HG03378 (cell line): Measurements from ENCODE around the gene BPIFB2.

Source experiments
- ATAC-seq: cut with Tn5 transposase; IDR thresholded peaks from one replicate; pipeline ENCODE4 v1.9.1; 2021; ENCODE audit warnings: mild to moderate bottlenecking, moderate library complexity; ENCODE audit not compliant: unreplicated experiment

Gene BPIFB2

GRCh38 chr20:33005908-33006775 is 1.4 kb upstream of the BPIFB2 start:
- no peak for ATAC-seq

DNA sequence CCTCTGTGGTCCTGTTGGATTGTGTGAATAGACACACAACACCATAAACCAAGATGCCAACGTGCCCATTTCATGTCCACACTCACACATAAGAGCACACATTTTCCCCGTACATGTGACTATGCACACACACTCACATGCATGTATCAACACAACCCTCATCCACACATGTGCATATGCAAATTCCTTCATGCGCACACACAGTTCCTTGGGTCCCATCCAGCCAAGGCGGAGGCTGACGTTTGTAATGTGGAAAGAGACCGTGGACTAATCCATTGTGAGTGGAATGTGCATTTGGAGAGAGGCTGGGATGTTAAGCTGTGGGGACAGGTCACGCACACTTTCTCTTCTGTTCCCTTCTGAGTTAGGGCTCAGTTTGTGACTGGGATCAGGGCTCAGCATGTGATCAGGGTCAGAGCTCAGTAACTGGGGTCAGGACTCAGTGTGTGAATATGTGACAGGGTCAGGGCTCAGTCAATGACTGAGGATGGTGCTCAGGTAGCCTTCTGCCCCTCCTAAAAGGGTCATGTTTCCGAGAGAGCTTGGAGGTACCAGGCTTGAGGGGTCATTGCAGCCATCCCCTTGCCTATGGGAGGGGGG is 628 bp upstream of the BPIFB2 start:
- ATAC-seq, result no peak

DNA sequence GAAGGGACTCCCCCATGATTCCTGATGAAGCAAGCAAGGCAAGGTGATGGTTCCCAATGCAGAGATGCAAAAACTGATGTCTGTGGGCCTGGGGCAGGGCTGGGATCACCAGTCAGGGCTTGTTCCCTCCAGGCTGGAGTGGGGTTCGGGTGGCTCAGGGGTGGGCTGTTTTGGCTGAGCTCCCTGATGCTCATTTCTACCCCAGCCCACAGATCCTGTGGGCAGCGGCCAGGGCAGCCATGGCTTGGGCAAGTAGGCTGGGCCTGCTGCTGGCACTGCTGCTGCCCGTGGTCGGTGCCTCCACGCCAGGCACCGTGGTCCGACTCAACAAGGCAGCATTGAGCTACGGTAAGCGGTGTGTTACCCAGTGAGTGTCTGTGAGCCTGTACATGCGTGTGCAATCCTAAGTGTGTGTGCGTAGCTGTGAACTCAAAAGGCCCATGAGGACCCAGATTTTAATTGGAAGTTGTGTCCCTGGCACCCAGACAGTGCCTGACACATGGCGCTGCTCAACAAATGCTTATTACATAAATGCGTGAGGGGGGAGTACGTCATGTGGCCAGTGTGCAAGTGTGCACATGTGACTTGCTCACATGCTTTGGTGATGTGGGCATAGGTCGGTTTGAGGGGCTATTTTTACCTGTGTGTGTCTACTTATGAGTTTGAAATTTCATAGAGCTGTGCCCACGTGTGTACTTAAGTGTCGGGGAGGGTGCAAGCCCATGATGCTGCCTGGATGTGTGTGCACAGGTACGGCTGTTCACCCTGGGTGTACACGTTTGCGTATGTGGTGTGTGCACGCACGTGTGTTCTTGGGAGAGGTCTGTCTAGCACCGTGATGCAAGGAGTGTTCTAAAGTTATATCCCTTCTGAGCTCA is 1.1 kb downstream of the BPIFB2 start:
- ATAC-seq, result no peak

DNA sequence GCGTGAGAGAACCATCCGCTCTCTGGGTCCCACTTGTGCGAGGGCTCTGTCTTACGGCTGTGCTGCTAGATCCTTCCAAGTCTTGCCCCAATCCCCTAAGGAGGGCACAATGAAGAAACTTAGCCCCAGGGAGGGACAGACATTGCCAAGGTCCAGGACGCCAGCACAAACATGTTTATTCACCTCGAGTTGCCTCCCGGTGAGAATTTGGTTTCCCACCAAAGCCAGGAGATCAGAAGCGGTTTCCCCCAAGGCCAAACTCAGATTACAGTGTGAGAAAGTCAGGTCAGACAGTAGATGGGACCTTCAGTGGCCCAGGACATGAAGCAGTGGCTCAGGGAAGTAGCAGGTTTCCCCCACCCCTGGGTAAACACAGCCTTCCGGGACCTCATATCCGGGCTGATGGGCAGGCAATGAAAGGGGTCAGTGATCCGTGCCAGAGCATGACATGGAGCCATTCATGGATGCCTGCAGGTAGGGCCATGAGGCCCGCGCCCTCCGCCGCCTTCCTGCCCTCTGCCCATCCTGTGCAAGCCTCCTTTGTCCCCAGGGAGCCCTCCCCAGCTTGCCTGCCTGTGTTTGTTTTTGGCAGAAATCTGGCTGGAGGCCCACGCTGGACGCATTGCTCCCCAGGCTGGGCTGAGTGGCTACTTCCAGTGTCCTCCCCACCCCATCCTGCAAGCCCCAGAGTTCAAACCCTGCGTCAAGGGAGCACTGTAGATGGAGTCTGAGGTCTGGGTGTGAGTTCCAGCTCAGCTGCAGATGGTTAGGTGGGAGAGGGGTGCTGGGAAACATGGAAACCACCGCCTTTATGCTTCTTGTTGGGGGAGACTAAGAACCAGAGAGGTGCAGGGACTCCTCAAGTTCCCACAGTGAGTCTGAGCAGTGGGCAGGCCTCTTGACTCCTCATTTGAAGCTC is 2.0 kb downstream of the BPIFB2 start:
- ATAC-seq, result no peak

- no peak for ATAC-seq
These were observed 2.6 kb downstream of the BPIFB2 start for GRCh38 chr20:33010133-33010504.

GRCh38 chr20:33010674-33011449 is 3.4 kb downstream of the BPIFB2 start:
- ATAC-seq, result no peak

- no peak for ATAC-seq
These were observed 5.1 kb downstream of the BPIFB2 start for GRCh38 chr20:33012327-33013189.

- no peak for ATAC-seq
These were observed 6.3 kb downstream of the BPIFB2 start for GRCh38 chr20:33013701-33014326.

DNA sequence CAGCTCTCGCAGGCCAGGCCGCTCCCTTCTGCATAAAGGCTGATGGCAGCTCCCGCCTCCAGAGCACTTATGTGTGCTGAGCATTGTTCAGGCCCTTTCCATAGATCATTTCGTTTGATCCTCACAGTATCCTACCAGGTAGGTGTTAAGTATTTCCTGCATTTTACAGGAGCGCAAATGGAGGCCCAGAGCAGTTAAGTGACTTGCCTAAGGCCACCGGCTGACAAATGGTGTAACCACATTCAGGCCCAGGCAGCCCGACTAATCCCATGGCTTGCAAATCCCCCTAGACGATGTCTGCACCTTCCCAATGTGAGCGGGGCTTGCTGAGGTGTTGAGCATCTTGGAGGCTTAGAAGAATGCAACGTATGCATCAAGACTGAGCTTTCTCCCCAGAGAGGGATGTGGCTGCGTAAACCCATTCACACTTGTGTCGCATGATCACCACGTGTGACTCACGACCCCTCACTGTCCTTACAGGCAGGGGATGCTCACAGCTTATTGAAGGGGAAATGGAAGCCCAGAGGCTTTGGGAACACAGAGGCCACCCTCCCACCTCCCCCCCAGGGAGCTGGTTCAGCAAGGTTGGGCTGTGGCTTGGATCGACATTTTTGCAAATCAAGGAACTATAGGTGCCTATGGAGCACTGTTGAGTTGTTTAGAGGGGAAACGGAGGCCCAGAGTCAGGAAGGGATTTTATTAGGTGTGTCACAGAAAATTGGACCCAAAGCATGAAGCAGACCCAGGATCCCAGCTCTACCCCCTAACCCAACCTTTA is 7.0 kb downstream of the BPIFB2 start:
- ATAC-seq, result no peak

DNA sequence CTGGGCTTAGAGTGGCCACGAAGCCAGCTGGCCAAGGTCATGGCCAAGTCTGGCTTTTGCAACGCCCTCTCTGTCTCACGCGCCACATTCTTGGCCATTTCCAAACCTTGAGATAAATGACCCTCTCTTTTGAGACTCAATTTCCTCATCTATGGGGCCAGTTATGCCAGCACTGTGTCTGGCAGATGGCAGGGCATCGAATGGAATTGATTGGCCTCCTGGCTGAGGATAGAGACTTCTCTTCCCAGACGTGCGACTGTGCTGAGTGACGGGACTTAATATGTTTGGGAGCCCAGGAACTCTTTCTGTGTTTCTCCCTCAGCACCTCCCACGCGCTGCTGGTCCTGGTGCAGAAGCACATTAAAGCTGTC is 7.6 kb downstream of the BPIFB2 start:
- no peak for ATAC-seq

GRCh38 chr20:33015700-33016580 is 8.4 kb downstream of the BPIFB2 start:
- ATAC-seq, result no peak

DNA sequence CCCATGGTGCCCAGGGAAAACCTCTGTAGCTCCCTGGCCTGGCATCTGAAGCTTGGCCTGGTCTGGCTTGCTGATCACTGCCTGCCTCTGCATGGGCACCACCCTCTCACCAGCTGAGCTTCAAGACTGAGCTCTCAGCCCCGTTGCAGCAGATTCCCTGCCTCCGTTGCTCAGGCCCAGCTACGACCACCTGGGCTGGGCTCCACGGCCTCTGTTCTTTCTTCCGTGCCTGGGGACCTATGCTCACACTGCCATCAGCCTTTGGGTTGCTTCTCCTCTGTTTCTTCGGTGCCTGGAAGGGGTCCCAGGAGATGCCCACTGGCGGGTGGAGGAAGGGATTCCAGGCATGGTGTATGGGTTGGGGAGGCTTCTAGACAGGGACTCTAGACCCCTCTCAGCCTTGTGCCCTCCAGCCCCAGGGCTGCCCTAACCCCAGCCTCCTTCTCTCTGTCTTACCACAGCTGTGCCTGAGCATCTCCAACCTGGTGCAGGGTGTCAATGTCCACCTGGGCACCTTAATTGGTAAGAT is 9.1 kb downstream of the BPIFB2 start:
- ATAC-seq, result no peak

DNA sequence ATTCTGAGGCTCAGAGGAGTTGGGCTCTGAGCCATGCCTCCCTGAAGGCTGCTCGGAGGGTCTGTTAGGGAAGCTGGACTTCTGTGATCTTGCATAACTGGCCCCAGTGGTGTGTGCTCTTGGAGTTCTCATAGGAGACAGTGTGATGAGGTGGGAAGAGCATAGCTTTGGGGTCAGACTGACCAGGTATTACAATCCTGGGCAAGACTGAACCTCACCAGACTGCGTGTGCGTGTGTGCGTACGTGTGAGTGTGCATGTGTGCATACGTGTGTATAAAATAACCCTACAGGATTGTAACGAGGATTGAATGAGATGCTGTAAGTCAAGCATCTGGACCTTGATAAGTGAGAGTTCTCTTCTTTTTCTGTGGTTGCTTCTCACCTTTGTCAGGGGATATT is 10.0 kb downstream of the BPIFB2 start:
- ATAC-seq, result no peak

DNA sequence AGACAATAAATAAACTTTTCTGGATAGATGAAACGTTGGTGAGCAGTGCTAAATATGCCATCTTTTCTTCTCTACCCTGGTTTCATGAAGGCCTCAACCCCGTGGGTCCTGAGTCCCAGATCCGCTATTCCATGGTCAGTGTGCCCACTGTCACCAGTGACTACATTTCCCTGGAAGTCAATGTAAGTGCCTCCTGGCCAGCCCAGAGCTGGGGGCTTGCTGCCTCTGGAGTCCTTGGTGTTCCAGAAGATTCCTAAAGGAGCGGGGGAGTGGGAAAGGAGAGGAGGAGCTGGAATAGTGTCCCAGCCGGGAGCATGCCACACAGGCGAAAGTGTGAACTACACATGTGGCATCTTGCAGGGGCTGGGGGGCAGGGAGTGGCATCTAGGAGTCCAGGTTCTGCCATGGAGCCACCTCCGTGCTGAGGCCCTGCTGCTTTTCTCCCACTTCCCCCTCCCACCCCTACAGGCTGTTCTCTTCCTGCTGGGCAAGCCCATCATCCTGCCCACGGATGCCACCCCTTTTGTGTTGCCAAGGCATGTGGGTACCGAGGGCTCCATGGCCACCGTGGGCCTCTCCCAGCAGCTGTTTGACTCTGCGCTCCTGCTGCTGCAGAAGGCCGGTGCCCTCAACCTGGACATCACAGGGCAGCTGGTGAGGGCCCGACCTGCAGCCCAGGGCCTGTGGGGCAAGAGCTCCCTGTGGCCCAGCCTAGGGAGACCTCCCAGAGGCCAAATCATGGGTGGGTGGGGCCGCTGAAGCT is 10.8 kb downstream of the BPIFB2 start:
- ATAC-seq, result no peak

- no peak for ATAC-seq
These were observed 12.2 kb downstream of the BPIFB2 start for GRCh38 chr20:33019465-33020277.
